Stimulated activated CD8-positive, alpha-beta memory T cell treated with anti-CD3 and anti-CD28 coated beads, Interleukin-12 subunit alpha, Interleukin-12 subunit beta, amount 100 ng/mL, for 4 hours (primary cell): ENCODE measurements around the gene ZNF669.
"Not testable (repeated sequence)": the region's sequence is repeated elsewhere in the genome, so short reads cannot be mapped to it uniquely, and the experiment has no call there.

Experiments
- DNase-seq: peaks from one replicate; pipeline ENCODE4 v3.0.0-alpha.2; 2020; ENCODE audit warnings: low read depth

Gene ZNF669

GRCh38 chr1:247103859-247104591, at the start of gene ZNF669:
Gene ZNF669, minus strand, starts transcription at chr1:247104356. Its CDS starts 157 bp downstream, at chr1:247104199.
- peak; percentile 82 for DNase-seq

- DNase-seq, result no peak
Measured at GRCh38 chr1:247147781-247148180, 43.6 kb upstream of the ZNF669 start.

GRCh38 chr1:247147120-247147519, 43.0 kb upstream of the ZNF669 start:
- not testable (repeated sequence) for DNase-seq

GRCh38 chr1:247146671-247147070, 42.5 kb upstream of the ZNF669 start:
- DNase-seq, result no peak

- no peak for DNase-seq
Measured at GRCh38 chr1:247145279-247145678, 41.1 kb upstream of the ZNF669 start.

GRCh38 chr1:247139557-247139956, 35.4 kb upstream of the ZNF669 start:
- not testable (repeated sequence) for DNase-seq

- DNase-seq, result no peak
Measured at GRCh38 chr1:247131236-247131635, 27.1 kb upstream of the ZNF669 start.

GRCh38 chr1:247127519-247128282, 23.5 kb upstream of the ZNF669 start:
- DNase-seq, result not testable (repeated sequence)

- not testable (repeated sequence) for DNase-seq
Measured at GRCh38 chr1:247126601-247127000, 22.4 kb upstream of the ZNF669 start.

- not testable (repeated sequence) for DNase-seq
Measured at GRCh38 chr1:247126166-247126565, 22.0 kb upstream of the ZNF669 start.

GRCh38 chr1:247121382-247121781, 17.2 kb upstream of the ZNF669 start:
- DNase-seq, result no peak

- not testable (repeated sequence) for DNase-seq
Measured at GRCh38 chr1:247120408-247120668, 16.2 kb upstream of the ZNF669 start.

- no peak for DNase-seq
Measured at GRCh38 chr1:247119600-247120407, 15.6 kb upstream of the ZNF669 start.

- DNase-seq, result no peak
Measured at GRCh38 chr1:247118946-247119446, 14.8 kb upstream of the ZNF669 start.

- DNase-seq, result no peak
Measured at GRCh38 chr1:247115545-247115944, 11.4 kb upstream of the ZNF669 start.

GRCh38 chr1:247115141-247115510, 11.0 kb upstream of the ZNF669 start:
- DNase-seq, result no peak

GRCh38 chr1:247114351-247115140, 10.4 kb upstream of the ZNF669 start:
- DNase-seq, result no peak

- no peak for DNase-seq
Measured at GRCh38 chr1:247113733-247114271, 9.6 kb upstream of the ZNF669 start.

GRCh38 chr1:247113094-247113497, 8.9 kb upstream of the ZNF669 start:
- no peak for DNase-seq

GRCh38 chr1:247112479-247112781, 8.3 kb upstream of the ZNF669 start:
- no peak for DNase-seq

GRCh38 chr1:247111700-247112478, 7.7 kb upstream of the ZNF669 start:
- no peak for DNase-seq
